Gastrocnemius medialis (tissue), 4 donors: Measurements from ENCODE around the gene DDX56. TPM values are rescaled to one million over a fixed set of nuclear protein-coding genes. Genes with fewer than 3 reads are reported as not detected.

ENCODE experiments used
- ATAC-seq, 2 donors: fragments of 150-250 bp; one replicate each; pipeline ENCODE4 v1.9.1; 2016
- DNase-seq, 2 donors: peaks; one replicate each; pipeline ENCODE4 v3.0.0-alpha.2; 2019
- H3K27ac ChIP-seq, 4 donors: fragments of 200-600 bp; sonication (generic); 1 replicate in 1 of 4; 2 replicates in 3 of 4; pipeline ENCODE4 v1.5.1; 2016 to 2018; ENCODE audit warnings: mild to moderate bottlenecking in 2 of 4, moderate library complexity in 1 of 4
- H3K27me3 ChIP-seq, 3 donors: fragments of 200-600 bp; sonication (generic) in 2 of 3; 1 replicate in 1 of 3; 2 replicates in 2 of 3; pipeline versions ENCODE4 v1.5.1 to v1.6.0; 2016 to 2019; ENCODE audit warnings: mild to moderate bottlenecking in 1 of 3, moderate library complexity in 1 of 3
- H3K36me3 ChIP-seq, 2 donors: fragments of 200-600 bp; sonication (generic) in 1 of 2; one replicate each; pipeline ENCODE4 v1.5.1; 2017 to 2018
- H3K4me1 ChIP-seq, 2 donors: fragments of 200-600 bp; sonication (generic) in 1 of 2; one replicate each; pipeline ENCODE4 v1.5.1; 2016 to 2017; ENCODE audit warnings: mild to moderate bottlenecking in 2 of 2
- H3K4me3 ChIP-seq, 4 donors: fragments of 200-600 bp; sonication (generic) in 3 of 4; 1 replicate in 1 of 4; 2 replicates in 3 of 4; pipeline ENCODE4 v1.5.1; 2016 to 2019; ENCODE audit warnings: mild to moderate bottlenecking in 2 of 4
- H3K9me3 ChIP-seq, 3 donors: fragments of 200-600 bp; sonication (generic) in 2 of 3; 1 replicate in 1 of 3; 2 replicates in 2 of 3; pipeline ENCODE4 v1.5.1; 2016 to 2019
- POLR2A ChIP-seq, 2 donors: fragments of 450-650 bp; IDR thresholded peaks; one replicate each; pipeline ENCODE4 v1.6.1; 2017; ENCODE audit warnings: antibody characterized with exemption in 2 of 2, mild to moderate bottlenecking in 2 of 2, moderate library complexity in 2 of 2
- in situ Hi-C, 4 donors: fragments of 200-750 bp; cut with MboI; loops; one replicate each; pipeline versions ENCODE4 v1.15.0 to v1.8.0; 2017; ENCODE audit warnings: low sequenced_read_pairs in 4 of 4
- intact Hi-C: fragments of 100-400 bp; cut with DNase I; formaldehyde crosslinking; loops from one replicate; pipeline ENCODE4 v1.15.1; 2023; ENCODE audit warnings: low total_unique reads
- total RNA-seq, 4 donors: library from RNA; depleted of rRNA; stranded (reverse); fragments of >200 nt; gene quantifications; one replicate each; pipeline versions ENCODE4 v1.1.0 to v1.2.3, GENCODE V29; 2016
- TF ChIP-seq, protein P1 (sequence below), 5 experiments: fragments of 450-650 bp in 3 of 5; fragments of 200-600 bp in 2 of 5; sonication (generic) in 2 of 5; IDR thresholded peaks in 4 of 5; conservative IDR thresholded peaks in 1 of 5; 1 replicate in 4 of 5; 2 replicates in 1 of 5; pipeline ENCODE4 v1.5.1; 2016 to 2019; ENCODE audit warnings: antibody characterized with exemption in 5 of 5, mild to moderate bottlenecking in 3 of 5, moderate library complexity in 3 of 5

DDX56 gene
- total RNA-seq, 4 donors from 2014 or later: 57.7 to 73.2 (median 66.1) TPM

DNA sequence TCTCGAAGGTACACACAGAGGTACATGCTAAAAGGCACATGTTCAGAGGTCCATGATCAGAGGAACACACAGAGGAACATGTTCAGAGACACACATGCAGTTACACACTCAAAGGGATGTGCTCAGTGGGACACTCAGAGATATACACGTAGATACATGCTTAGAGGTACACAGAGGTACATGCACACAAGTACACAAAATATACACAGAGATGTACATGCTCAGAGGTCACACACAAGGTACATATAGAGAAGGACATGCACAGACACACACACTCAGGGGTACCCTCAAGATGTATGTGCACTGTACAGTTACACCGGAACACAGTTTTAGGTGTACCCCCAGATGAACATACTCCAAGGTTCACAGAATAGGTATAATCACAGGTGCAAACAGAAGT is 51.4 kb downstream of the DDX56 start:
- ATAC-seq (no peak), DNase-seq (no peak)
- no peak overlapping the region for H3K27ac ChIP-seq
- intact Hi-C loops: no loop called here
- no peaks in the 10 kb centered on the region for H3K36me3 ChIP-seq
- no peaks in the 10 kb centered on the region for H3K27me3 ChIP-seq
- H3K9me3 ChIP-seq: peaks cover 0 to 5% (median 5%) of the 10 kb centered on the region in 3 donors
- in situ Hi-C loops: no loop called here
- TF ChIP-seq POLR2A (IDR thresholded peaks at IDR 0.05): no peak
- TF ChIP-seq, protein P1, sequence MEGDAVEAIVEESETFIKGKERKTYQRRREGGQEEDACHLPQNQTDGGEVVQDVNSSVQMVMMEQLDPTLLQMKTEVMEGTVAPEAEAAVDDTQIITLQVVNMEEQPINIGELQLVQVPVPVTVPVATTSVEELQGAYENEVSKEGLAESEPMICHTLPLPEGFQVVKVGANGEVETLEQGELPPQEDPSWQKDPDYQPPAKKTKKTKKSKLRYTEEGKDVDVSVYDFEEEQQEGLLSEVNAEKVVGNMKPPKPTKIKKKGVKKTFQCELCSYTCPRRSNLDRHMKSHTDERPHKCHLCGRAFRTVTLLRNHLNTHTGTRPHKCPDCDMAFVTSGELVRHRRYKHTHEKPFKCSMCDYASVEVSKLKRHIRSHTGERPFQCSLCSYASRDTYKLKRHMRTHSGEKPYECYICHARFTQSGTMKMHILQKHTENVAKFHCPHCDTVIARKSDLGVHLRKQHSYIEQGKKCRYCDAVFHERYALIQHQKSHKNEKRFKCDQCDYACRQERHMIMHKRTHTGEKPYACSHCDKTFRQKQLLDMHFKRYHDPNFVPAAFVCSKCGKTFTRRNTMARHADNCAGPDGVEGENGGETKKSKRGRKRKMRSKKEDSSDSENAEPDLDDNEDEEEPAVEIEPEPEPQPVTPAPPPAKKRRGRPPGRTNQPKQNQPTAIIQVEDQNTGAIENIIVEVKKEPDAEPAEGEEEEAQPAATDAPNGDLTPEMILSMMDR (IDR thresholded peaks at IDR 0.05 in 4 of 5, conservative IDR thresholded peaks at IDR 0.05 in 1 of 5): no peak
- H3K4me3 ChIP-seq: no peak overlapping the region
- H3K4me1 ChIP-seq: no peaks in the 10 kb centered on the region

DNA sequence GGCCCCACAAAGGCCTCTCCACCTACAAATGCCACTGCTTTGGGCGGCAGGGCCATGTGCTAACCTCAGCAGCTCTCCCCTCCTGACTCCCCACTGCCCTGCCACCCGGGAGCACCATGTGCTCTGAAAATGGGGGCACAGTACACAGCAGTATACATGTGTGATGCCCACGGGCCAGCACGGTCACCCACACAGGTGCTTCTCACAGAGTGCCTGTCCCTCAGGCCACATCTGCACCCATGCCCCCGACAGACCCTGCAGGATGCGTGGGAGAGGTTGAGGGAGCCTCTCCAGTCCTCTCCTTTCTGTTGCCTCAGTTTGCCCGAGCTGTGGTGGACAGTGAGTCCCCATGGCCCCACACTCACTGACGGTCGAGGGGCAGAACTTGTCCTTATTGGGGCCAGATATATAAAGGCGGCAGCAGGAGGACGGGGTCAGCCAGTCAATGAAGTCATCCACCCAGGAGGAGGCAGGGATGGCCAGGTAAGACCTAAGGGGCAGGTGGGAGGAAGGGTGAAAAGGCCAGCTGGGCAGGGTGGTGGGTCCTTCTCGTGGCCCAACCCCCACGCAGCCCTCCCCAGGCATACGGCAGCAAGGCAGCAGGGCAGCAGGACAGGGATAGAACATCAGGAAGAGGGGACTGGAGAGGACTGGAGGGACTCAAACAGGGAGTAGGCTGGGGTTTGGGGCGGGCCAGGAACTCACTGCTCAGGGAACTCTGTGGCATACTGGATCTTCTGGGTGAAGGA is 52.2 kb downstream of the DDX56 start:
- in situ Hi-C loops: no loop called here
- ATAC-seq: no peak

DNA sequence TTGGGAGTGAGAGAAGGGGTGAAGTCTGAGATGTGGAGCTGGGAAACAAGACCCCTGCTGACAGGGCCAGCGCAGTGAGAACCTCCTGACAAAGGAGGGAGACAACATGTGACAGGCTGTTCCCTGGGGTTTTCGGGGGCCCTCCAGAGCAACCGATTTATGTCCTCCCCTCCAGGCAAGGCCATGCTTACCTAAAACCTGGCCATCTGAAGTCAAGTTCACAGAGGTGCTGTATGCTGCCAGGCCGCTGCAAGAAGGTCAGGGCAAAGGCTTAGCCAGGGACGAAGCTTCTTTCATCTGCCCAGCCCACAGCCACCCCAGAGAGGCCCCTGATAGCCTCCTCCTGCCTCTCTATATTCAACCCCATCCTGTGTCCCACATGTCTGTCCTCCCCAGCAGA is 53.1 kb downstream of the DDX56 start:
- ATAC-seq (no peak), DNase-seq (no peak)
- TF ChIP-seq, protein P1 (IDR thresholded peaks at IDR 0.05 in 4 of 5, conservative IDR thresholded peaks at IDR 0.05 in 1 of 5): no peak
- TF ChIP-seq POLR2A (IDR thresholded peaks at IDR 0.05): no peak
- intact Hi-C loops: no loop called here
- Histone ChIP-seq H3K4me1 (no peaks in the 10 kb centered on the region), H3K27ac (no peak overlapping the region), H3K9me3 (peaks cover 0 to 5% (median 1%) of the 10 kb centered on the region in 3 donors), H3K27me3 (no peaks in the 10 kb centered on the region), H3K4me3 (no peak overlapping the region), H3K36me3 (no peaks in the 10 kb centered on the region)
- in situ Hi-C loops: no loop called here

More for the DNA sequence above, 52.2 kb downstream of the DDX56 start:
- H3K27me3 ChIP-seq: no peaks in the 10 kb centered on the region
- H3K9me3 ChIP-seq: peaks cover 0 to 5% (median 5%) of the 10 kb centered on the region in 3 donors
- intact Hi-C loops: no loop called here
- H3K36me3 ChIP-seq: no peaks in the 10 kb centered on the region
- no peaks in the 10 kb centered on the region for H3K4me1 ChIP-seq
- H3K4me3 ChIP-seq: no peak overlapping the region
- no peak overlapping the region for H3K27ac ChIP-seq
- TF ChIP-seq POLR2A (IDR thresholded peaks at IDR 0.05): no peak
- TF ChIP-seq, protein P1 (IDR thresholded peaks at IDR 0.05 in 4 of 5, conservative IDR thresholded peaks at IDR 0.05 in 1 of 5): no peak
- DNase-seq: no peak

DNA sequence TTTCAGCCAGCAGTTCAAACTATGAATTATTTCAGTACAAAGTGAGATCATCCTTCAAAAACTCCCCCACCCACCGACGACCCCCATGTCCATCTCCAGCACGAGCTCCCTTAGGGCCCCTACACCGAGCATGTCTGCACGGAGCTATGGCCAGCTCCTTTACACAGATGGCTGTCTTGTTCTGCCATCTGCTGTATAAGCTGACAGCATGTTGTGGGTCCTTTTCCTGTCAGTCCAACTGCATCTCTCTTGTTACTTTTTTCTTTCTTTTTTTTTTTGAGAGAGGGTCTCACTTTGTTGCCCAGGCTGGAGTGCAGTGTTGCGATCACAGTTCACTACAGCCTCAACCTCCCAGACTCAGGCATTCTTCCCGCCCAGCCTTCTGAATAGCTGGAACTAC is 54.2 kb downstream of the DDX56 start:
- Histone ChIP-seq H3K36me3 (no peaks in the 10 kb centered on the region), H3K27me3 (no peaks in the 10 kb centered on the region), H3K9me3 (no peaks in the 10 kb centered on the region), H3K4me3 (no peak overlapping the region), H3K4me1 (no peaks in the 10 kb centered on the region), H3K27ac (no peak overlapping the region)
- no peak for DNase-seq
- intact Hi-C loops (no loop called here), in situ Hi-C loops (no loop called here)
- ATAC-seq: no peak
- TF ChIP-seq, protein P1 (IDR thresholded peaks at IDR 0.05 in 4 of 5, conservative IDR thresholded peaks at IDR 0.05 in 1 of 5): no peak
- TF ChIP-seq POLR2A (IDR thresholded peaks at IDR 0.05): no peak
